Ramos (cell line): ENCODE data around the gene MYH11.

Experiments
- in situ Hi-C: fragments of 300-500 bp; cut with MboI; formaldehyde crosslinking; loops from one replicate; pipeline ENCODE4 v1.14.3; 2022; ENCODE audit warnings: low sequenced_read_pairs; ENCODE audit not compliant: unreplicated experiment

Gene MYH11

GRCh38 chr16:15765880-15766279 lies 90.9 kb downstream of the MYH11 start:
- in situ Hi-C loops: no loop called here

DNA sequence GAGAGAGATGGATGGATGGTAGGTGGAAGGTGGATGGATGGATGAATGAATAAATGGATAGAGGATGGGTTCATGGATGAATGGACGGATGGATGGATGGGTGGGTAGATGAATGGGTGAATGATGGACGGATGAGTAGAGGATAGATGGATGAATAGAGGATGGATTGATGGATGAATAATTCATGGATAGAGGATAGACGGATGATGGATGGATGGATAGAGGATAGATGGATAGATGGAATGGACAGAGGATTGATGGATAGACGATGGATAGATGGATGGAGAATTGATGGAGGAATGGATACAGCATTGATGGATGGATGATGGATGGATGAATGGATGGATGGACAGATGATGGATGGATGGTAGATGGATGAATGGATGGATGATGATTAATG lies 91.7 kb downstream of the MYH11 start:
- in situ Hi-C loops: no loop called here

GRCh38 chr16:15764112-15764511 lies 92.7 kb downstream of the MYH11 start:
- in situ Hi-C loops: no loop called here

- in situ Hi-C loops: no loop called here
These were observed 96.7 kb downstream of the MYH11 start for GRCh38 chr16:15760129-15760528.

- in situ Hi-C loops: loop anchor here (10.0 kb wide), 1 partner anchor 436 kb away; no protein-coding TSS in a partner anchor
These were observed 97.8 kb downstream of the MYH11 start for GRCh38 chr16:15759070-15759469.

DNA sequence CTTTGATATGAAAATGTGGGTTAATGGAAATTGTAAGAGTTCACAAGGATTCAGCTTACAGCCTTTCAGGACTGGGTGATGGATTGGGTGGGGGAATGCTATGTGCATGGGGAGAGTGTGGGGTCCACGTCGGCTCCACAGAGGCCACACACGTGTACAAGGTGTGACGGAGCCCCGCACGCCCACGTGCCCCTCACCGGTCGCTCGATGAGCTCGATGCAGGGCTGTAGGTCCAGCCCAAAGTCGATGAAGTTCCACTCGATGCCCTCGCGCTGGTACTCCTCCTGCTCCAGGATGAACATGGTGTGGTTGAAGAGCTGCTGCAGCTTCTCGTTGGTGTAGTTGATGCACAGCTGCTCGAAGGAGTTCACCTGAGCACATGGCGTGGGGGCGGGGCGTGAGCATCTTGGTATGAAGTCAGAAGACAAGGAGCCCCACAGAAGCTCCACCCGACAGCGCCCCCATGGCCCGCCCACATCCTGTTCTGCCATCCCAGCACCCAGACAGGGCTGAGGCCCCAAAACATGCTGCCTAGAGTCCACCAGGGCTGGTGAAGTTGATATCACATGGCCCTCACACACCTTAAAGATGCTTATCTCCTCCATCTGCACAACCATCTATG lies 99.1 kb downstream of the MYH11 start:
- in situ Hi-C loops: loop anchor here (10.0 kb wide), 1 partner anchor 437 kb away; no protein-coding TSS in a partner anchor

- in situ Hi-C loops: loop anchor here (10.0 kb wide), 1 partner anchor 438 kb away; no protein-coding TSS in a partner anchor
These were observed 99.8 kb downstream of the MYH11 start for GRCh38 chr16:15757077-15757386.

GRCh38 chr16:15754821-15755534 lies 101.8 kb downstream of the MYH11 start:
- in situ Hi-C loops: loop anchor here (10.0 kb wide), 1 partner anchor 440 kb away; no protein-coding TSS in a partner anchor

DNA sequence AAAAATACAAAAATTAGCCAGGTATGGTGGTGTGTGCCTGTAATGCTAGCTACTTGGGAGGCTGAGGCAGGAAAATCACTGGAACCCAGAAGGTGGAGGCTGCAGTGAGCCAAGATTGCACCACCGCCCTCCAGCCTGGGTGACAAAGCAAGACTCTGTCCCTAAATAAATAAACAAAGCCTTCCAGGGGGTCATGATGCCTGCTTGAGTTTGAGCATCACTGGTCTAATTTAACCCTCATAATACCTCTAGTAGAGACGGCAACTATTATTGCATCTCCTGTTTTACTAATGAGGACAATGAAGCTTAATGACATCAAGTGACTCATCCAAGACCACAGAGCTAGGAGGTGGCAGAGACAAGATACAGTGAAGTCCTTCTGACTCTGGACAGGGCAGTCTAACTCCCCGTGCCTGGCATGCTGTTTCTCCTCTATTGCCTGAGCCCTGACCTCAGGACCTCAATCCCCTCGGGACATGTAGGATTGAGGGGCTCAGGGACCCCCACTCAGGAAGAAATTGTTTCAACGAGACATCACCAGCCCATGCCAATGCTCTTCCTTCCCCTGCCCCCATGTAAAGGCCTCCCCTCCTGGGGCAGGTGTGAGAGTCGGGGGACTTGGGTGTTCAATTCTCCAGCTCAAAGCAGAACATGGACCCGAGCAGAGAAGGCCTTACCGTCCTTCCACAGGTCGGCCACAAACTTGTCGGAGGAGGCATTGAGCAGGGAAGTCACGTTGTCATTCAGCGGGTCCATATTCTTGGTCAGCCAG lies 103.9 kb downstream of the MYH11 start:
- in situ Hi-C loops: loop anchor here (10.0 kb wide), 1 partner anchor 442 kb away; no protein-coding TSS in a partner anchor

GRCh38 chr16:15751940-15752339 lies 104.9 kb downstream of the MYH11 start:
- in situ Hi-C loops: loop anchor here (10.0 kb wide), 1 partner anchor 443 kb away; no protein-coding TSS in a partner anchor

- in situ Hi-C loops: loop anchor here (10.0 kb wide), 1 partner anchor 445 kb away; no protein-coding TSS in a partner anchor
These were observed 106.8 kb downstream of the MYH11 start for GRCh38 chr16:15749985-15750384.

GRCh38 chr16:15749371-15749770 lies 107.5 kb downstream of the MYH11 start:
- in situ Hi-C loops: no loop called here

DNA sequence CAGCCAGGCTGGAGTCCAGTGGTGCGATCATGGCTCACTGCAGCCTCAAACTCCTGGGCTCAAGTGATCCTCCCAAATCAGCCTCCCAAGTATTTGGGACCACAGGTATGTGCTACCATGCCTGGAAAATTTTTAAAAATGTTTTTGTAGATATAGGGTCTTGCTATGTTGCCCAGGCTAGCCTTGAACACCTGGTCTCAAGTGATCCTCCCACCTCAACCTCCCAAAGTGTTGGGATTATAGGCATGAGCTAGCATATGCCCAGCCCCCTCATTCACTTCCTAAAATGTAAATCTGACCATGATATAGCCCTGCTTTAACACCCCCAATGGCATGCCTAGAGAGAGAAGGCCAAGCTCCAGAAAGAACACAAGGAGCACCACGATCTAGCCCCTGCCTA lies 108.2 kb downstream of the MYH11 start:
- in situ Hi-C loops: no loop called here

DNA sequence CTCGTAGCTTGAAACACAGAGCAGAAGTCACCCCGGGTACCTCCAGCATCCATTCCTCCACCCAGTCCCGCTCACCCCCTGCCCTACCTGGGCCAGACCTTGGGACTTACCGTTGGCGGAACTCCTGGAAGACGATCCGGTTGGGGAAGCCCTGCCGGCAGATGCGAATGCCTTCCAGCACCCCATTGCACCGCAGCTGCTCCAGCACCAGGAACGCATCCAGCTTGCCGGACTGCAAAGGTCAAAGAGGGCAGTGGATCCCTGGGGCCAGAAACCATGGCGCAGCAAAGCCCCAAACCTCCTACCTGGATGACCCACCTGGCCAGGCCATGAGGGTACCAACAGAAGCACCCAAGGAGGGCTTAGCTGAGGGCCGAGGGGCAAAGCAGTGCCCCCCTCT lies 108.9 kb downstream of the MYH11 start:
- in situ Hi-C loops: no loop called here

DNA sequence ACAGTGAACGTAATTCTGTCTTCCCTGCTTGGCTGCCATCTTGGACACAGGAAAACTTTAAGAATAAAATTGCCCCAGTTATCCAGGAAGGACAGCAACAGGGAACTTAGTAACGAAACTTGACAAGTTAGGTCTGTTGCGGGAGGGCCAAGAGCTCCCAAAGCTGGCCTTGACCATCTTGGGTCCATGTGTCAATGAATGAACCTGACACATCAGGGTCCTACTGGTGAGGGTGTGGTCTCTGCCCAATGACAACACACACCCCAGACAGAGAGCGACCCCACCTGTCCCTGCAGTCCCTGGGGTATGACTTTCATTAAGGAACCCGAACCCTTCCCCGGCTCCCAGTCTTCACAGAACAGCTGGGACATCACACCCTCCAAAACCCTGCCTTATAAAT lies 110.5 kb downstream of the MYH11 start:
- in situ Hi-C loops: no loop called here

DNA sequence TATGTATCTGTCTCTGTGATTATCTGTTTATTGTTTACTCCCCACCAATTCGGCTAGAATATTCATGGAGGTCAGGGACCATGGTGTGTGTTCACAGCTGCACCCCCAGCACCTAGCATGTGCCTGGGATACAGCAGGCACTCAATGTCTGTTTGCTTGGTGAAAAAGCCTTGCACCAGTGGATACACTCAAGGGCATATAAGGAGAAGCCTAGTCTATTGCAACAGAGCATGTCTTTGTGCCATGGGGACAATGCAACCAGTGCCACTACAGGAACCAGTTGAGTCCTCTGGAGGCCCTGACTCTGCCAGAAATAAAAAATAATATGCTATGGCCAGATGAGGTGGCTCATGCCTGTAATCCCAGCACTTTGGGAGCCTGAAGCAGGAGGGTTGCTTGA lies 113.2 kb downstream of the MYH11 start:
- in situ Hi-C loops: no loop called here

DNA sequence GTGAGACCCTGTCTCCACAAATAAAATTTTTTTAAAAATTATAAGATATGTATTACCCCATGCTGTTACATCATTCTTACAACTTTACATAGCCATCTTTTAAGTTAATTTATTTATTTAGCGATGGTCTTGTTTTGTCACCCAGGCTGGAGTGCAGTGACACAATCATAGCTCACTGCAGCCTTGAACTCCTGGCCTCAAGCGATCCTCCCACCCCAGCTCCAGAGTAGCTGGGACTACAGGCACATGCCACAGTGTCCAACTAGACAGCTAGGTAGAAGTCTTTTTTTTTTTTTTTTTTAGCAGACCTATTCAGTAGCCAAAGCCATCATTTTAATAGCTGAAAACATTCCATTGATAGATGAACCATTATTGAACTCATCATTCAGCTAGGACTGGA lies 114.1 kb downstream of the MYH11 start:
- in situ Hi-C loops: no loop called here

DNA sequence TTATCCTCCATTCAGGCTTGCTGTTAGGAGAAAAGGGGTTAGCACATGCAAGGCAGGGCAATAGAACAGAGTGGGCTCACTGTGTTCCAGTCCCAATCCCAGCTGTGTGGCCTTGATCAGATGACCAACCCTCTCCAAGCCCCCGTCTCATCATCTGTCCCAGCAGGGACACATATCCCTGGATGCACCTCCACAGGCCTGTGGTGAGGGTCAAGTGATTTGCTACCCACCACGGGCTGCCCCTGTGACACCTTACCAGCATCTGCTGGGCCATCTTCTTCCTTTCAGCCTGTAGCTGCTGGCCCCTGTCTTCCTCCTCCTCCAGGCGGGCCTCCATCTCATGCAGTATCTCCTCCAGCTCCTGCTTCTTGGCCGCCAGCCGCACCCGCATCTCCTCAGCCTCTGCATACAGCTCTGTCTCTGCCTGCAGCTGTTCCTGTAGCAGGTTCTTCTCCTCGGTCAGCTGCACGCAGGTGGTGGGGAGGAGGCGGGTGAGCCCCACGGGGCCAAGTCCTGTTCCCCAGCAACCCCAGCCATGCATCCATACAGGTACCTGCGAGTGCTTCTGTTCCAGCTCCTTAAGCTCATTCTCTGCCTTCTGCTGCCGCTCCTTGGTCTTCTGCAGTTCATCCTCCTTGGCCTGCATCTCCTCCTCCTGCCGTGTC lies 115.5 kb downstream of the MYH11 start:
- in situ Hi-C loops: no loop called here

DNA sequence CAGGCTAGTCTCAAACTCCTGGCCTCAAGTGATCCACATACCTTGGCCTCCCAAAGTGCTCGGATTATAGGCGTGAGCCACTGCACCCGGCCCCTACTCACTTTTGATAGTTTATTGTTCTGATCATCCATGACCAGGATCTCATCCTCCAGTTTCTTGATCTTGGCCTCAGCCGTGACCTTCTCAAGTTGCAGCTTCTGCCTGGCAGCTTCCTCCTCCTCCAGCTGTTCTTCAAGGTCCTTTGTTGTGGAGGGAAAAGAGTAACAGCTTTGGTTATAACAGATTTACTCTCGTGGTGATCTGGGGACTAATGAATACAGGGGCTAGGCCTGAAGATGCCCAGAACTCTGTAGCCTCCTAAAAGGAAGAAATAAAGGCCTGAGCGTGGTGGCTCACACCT lies 116.9 kb downstream of the MYH11 start:
- in situ Hi-C loops: loop anchor here (10.0 kb wide), 1 partner anchor 55 kb away; no protein-coding TSS in a partner anchor

GRCh38 chr16:15739464-15739863 lies 117.4 kb downstream of the MYH11 start:
- in situ Hi-C loops: loop anchor here (10.0 kb wide), 1 partner anchor 55 kb away; no protein-coding TSS in a partner anchor
